Kidney (tissue), 14 donors: ENCODE measurements around the gene PTGS2. TPM values are rescaled to one million over a fixed set of nuclear protein-coding genes. Genes with fewer than 3 reads are reported as not detected.

ENCODE experiments used
- DNase-seq, 5 donors: peaks; one replicate each; pipeline ENCODE4 v3.0.0-alpha.2; 2013 to 2020
- FAIRE-seq: peaks from 2 replicates; lab custom pipeline; 2012; peaks lifted over from hg19 to GRCh38; lab: Jason Lieb, UNC
- H3K27ac ChIP-seq, 2 donors: one replicate each; pipeline ENCODE4 v1.7.0; 2013; ENCODE audit warnings: low read depth in 2 of 2, low read length in 2 of 2, inconsistent platforms in 1 of 2
- H3K27me3 ChIP-seq: one replicate; pipeline ENCODE4 v1.7.1; 2013; ENCODE audit warnings: low read length, inconsistent platforms; ENCODE audit not compliant: control insufficient read depth, insufficient read depth
- H3K36me3 ChIP-seq, 3 donors: one replicate each; pipeline versions ENCODE4 v1.7.0 to v1.7.1; 2013; ENCODE audit warnings: low read length in 3 of 3, control low read depth in 1 of 3, inconsistent platforms in 1 of 3; ENCODE audit not compliant: insufficient read depth in 3 of 3, control insufficient read depth in 2 of 3
- H3K4me1 ChIP-seq, 3 donors: one replicate each; pipeline versions ENCODE4 v1.7.0 to v1.7.1; 2013; ENCODE audit warnings: low read length in 3 of 3, inconsistent platforms in 1 of 3, low read depth in 1 of 3; ENCODE audit not compliant: control insufficient read depth in 2 of 3, insufficient read depth in 2 of 3
- H3K4me3 ChIP-seq, 3 donors: one replicate each; pipeline versions ENCODE4 v1.7.0 to v1.8.1; 2013; ENCODE audit warnings: low read length in 3 of 3, control low read depth in 1 of 3, inconsistent platforms in 1 of 3
- H3K9ac ChIP-seq, 3 donors: one replicate each; pipeline versions ENCODE4 v1.7.0 to v1.7.1; 2013; ENCODE audit warnings: low read length in 3 of 3, control low read depth in 1 of 3, inconsistent platforms in 1 of 3
- H3K9me3 ChIP-seq, 3 donors: one replicate each; pipeline versions ENCODE4 v1.7.0 to v1.7.1; 2013; ENCODE audit warnings: low read length in 3 of 3, control low read depth in 1 of 3, inconsistent platforms in 1 of 3; ENCODE audit not compliant: control insufficient read depth in 2 of 3, insufficient read depth in 1 of 3
- CTCF ChIP-seq: IDR thresholded peaks from 3 replicates; pipeline ENCODE4 v1.5.1; 2012; ENCODE audit warnings: mild to moderate bottlenecking, moderate library complexity, borderline replicate concordance; ENCODE audit not compliant: insufficient read depth; ENCODE audit errors: extremely low read depth
- intact Hi-C: fragments of 100-400 bp; cut with DNase I; formaldehyde crosslinking; loops from one replicate; pipeline ENCODE4 v1.11.1; 2022
- polyA plus RNA-seq: library from polyadenylated mRNA; stranded (reverse); fragments of 350-450 nt; fragmentation: Illumina TruSeq; extraction: RNeasy Lipid Tissue Mini Kit (QIAGEN cat#74804); gene quantifications from one replicate; pipeline ENCODE4 v1.2.3, GENCODE V29; 2014; ENCODE audit warnings: low read depth, low replicate concordance; ENCODE audit not compliant: insufficient read depth
- total RNA-seq: library from RNA; stranded (reverse); fragmentation: NEBNext Ultra II Directional; extraction: Animal tissue kit (Norgen Biotek cat#: 25700); gene quantifications from one replicate; pipeline ENCODE4 v1.2.1, GENCODE V29; 2021
- donor health status: control.
- donor health status: control.
- donor health status: control.
- donor health status: control.
- donor health status: control.
- donor health status: DM: yes; HTN: yes; CAD: no.
- donor health status: Normal renal cell carcinoma (clear cell type).

Gene PTGS2
- total and polyA plus RNA-seq, 2 donors from 2014 or later, result 1.5 to 2.7 TPM

GRCh38 chr1:186626356-186626932, 53.8 kb downstream of the PTGS2 start:
- no peak for TF ChIP-seq CTCF
- no peaks in the 10 kb centered on the region for H3K36me3 ChIP-seq
- no peak overlapping the region for H3K9ac ChIP-seq
- no peaks in the 10 kb centered on the region for H3K4me1 ChIP-seq
- FAIRE-seq, result no peak
- H3K27me3 ChIP-seq, result no peaks in the 10 kb centered on the region
- H3K27ac ChIP-seq, result no peak overlapping the region
- no peaks in the 10 kb centered on the region for H3K9me3 ChIP-seq
- no peak for DNase-seq
- H3K4me3 ChIP-seq, result no peak overlapping the region
- intact Hi-C loops, result no loop called here

- H3K27me3 ChIP-seq, result no peaks in the 10 kb centered on the region
- TF ChIP-seq CTCF, result no peak
- no peak for FAIRE-seq
- H3K36me3 ChIP-seq, result no peaks in the 10 kb centered on the region
- no peaks in the 10 kb centered on the region for H3K9me3 ChIP-seq
- H3K4me3 ChIP-seq, result no peak overlapping the region
- intact Hi-C loops, result no loop called here
- H3K4me1 ChIP-seq, result no peaks in the 10 kb centered on the region
- DNase-seq, result no peak
- no peak overlapping the region for H3K27ac ChIP-seq
- H3K9ac ChIP-seq, result no peak overlapping the region
Measured at GRCh38 chr1:186623551-186623950, 56.7 kb downstream of the PTGS2 start.

Other genes with a start within 250 kb of the PTGS2 start
- not detected for gene PDC, start 219.3 kb downstream of the PTGS2 start, total RNA-seq
- gene PDC, start 219.3 kb downstream of the PTGS2 start, polyA plus RNA-seq, result not detected
- gene PLA2G4A, start 148.5 kb upstream of the PTGS2 start, total RNA-seq, result 8.4 TPM
- gene PLA2G4A, start 148.5 kb upstream of the PTGS2 start, polyA plus RNA-seq, result 3.4 TPM